HG03520 (cell line): ENCODE results near the gene TMEM260.

Experiments used
- ATAC-seq: cut with Tn5 transposase; IDR thresholded peaks from one replicate; pipeline ENCODE4 v1.9.1; 2021; ENCODE audit warnings: mild to moderate bottlenecking, moderate library complexity; ENCODE audit not compliant: unreplicated experiment

Gene TMEM260

GRCh38 chr14:56579345-56580220 lies at the start of gene TMEM260:
TMEM260 (plus strand) TSS chr14:56579798; CDS start chr14:56579915, 117 bp downstream.
- ATAC-seq, result peak; percentile 87

DNA sequence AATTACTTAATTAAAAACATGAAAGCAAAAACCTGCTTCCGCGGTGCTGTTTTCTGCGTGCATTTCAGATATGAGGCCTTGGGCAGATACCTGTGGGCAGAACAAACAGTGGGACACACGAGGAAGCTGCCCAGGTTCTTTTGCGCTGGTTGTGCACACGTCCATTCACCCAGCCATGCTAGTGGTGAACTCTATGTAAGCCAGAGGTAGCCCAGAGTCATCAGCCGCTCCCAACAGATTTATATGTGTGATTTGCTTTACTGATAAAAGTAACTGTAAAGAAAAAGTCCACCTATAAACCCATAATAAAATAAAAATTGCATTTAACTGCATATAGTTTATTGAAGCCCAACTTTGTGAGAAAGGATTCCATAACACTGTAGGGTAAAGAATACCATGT lies 47.1 kb upstream of the TMEM260 start:
- no peak for ATAC-seq

GRCh38 chr14:56534656-56535055 lies 44.9 kb upstream of the TMEM260 start:
- no peak for ATAC-seq

GRCh38 chr14:56539862-56540261 lies 39.7 kb upstream of the TMEM260 start:
- ATAC-seq, result no peak

DNA sequence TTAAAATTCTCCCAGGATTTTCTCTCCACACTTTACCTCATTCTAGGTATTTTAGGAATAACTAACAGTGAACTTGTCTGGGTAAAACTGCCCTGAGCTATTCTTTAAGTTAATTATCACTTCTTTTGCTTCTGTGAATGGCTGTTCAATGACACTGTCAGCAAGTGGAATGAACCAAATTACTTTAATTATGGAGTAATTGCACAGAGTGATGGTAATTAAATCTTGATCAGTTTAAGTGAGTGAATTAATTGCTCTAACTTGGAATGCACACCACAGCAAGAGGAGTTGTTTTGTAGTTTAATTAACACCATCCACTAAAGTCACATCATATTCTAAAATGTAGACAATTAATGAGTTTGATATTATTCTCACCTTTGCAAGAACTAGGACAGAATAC lies 36.2 kb upstream of the TMEM260 start:
- ATAC-seq, result no peak

DNA sequence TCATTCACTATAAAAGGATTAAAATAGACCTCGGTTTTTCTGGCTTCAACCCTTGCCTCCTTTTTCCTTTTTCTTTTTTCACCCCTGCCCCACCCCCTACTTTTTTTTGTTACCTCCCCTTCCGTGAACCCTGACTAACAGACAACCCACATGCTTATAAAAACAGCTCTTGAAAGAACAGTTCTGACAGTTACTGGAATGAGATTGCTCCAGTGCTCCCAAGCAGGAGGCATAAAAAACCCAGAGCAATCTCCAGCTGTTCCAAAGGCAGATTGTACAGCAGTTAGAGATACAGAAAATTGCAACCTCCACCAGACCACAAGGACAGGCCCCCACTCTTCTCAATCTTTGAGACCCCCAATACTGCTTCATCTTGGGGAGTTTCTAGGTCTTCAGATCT lies 29.9 kb upstream of the TMEM260 start:
- no peak for ATAC-seq

- ATAC-seq, result no peak
Measured at GRCh38 chr14:56552615-56553014, 27.0 kb upstream of the TMEM260 start.

DNA sequence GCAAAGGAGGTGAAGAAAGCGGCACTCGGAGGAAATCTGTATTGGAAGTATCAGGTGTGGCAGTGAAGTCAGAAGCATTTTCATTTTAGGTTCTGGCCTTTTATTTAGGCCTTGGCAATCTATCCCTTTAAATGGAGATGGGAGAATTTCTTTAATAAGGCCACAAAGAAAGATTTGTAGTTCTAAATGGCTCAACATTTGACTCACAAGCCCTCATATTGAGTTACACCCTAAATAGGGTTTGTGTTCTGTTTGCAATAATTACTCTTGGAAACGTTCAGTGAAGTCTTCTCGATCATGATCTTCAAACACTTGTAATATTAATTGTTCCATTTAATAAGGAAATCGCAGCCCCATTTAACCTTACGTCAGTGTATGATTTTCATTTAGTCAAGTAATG lies 25.3 kb upstream of the TMEM260 start:
- no peak for ATAC-seq

DNA sequence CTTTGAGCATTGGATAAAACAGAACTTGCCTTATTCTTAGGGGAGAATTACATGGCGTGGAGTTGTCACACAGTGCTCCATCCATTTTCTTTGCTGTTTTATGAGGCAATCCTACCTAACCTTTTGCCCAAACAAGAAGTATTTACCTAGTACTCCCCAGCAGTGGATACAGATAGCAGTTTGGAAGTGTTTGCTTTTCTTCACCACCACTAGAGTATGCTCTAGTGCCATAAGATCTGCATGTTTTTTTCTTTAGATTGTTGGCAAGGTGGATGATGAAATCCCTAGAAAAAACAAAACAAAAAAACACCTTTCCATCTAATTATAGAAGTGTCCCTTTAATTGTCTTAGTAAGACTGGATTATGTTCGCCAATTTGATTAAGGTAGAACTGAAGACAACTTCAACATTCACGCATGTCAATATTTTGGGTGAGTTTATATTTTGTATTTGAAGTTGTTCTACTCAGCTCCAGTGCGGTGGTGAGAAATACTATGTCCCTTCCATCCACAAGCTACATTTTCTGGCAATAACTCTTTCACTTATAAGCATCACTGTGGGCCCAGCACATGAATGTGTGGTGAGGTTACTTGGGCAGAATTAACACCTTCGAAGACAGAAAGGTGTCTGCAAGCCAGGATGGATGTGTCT lies 23.6 kb upstream of the TMEM260 start:
- no peak for ATAC-seq

GRCh38 chr14:56559182-56559581 lies 20.4 kb upstream of the TMEM260 start:
- no peak for ATAC-seq

- ATAC-seq, result no peak
Measured at GRCh38 chr14:56561606-56562005, 18.0 kb upstream of the TMEM260 start.

- ATAC-seq, result no peak
Measured at GRCh38 chr14:56562883-56563282, 16.7 kb upstream of the TMEM260 start.

GRCh38 chr14:56569174-56569573 lies 10.4 kb upstream of the TMEM260 start:
- no peak for ATAC-seq

DNA sequence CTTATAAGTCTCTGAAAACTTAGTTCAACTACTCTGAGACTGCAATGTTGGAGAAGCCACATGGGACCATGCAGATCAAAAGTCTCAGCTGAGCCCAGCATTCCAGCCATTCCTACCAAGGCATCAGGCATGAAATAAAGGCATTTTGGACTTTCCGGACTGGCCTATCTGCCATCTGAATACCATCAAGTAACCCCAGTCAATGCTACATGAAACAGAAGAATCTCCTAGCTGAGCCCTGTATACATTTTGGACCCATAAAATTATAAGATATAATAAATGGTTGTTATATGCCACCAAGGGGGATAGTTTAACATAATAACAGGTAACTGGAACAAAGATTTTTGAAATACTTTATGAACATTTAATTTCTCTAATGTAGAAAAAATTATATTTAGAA lies 9.3 kb upstream of the TMEM260 start:
- no peak for ATAC-seq

DNA sequence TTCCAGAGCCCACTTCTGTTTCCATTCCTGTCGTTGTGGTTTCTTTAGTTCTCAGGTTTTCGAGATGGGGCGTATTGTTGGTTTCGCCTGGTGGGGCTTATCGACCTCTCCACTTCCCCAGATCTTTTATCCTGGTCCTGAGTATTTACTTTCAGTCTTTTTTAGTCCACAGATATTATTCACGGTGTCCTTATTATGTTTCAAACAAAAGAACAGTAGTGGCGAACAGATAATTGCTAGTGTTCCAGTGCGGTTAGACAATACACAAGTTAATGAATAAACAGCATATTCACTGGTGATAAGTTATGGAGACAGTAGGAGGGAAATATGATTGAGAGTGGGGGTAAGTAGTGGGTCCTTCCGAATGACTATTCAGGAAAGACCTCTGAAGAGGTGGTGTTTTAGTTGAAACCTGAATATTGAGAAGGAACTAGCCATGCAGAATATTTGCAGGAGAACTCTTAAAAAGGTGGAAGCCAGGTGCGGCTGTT lies 668 bp downstream of the TMEM260 start:
- ATAC-seq, result no peak

- no peak for ATAC-seq
Measured at GRCh38 chr14:56581041-56581727, 1.6 kb downstream of the TMEM260 start.

GRCh38 chr14:56585461-56586084 lies 6.0 kb downstream of the TMEM260 start:
- no peak for ATAC-seq

GRCh38 chr14:56587701-56588100 lies 8.1 kb downstream of the TMEM260 start:
- ATAC-seq, result no peak

DNA sequence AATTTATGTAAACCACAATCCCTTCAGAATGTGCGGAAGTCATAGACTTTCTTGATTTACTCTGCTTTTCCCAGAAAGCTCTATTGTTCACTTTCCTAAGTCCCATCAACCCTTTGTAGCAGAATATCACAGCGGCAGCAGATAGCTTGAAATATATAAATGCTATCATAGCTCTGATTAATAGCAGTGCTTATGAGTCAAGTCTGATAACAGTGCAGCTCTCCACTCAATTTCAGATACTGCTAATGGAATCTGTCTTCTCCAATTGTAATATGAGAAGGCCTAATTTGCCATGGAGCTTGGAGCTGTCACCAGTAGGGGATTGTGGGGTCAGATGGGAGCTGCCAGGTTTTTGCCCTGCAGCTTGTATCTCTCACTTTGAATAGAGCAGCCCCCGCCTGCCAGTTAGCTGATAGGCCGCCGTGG lies 10.9 kb downstream of the TMEM260 start:
- no peak for ATAC-seq

DNA sequence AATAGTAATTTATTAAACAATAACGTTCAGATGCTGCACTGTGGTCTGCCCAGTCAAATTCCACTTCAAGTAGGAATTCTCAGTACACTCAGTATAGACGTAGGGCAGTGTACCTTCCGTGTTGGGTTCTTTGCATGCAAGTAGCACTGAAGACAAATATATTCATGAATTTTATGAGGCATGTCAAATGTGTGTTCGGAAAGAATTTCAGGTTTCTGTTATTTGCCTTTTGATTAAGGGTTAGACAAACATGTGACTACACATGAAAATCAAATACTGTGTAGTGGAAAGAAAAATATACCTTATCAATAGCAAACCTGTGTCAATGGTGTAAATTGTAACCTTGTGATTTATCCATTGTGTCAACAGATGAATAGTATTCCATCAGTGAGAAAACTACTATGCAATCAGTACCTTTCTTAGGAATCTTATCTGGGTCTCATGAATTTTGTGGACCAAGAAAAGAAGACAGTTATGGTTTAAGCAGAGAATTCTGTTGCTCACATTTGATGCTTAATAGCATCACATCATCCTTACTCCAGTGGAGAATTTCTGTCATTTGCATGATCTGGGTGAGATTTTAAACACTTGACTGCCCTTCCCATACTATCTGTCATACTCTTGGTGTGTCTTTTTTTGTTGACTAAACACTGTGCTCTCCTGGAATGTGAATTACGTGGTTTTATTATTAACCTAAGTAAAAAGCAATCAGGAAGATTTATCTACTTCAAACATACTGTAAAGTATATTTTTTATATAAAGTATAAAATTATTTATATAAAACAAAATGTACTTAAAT lies 13.3 kb downstream of the TMEM260 start:
- no peak for ATAC-seq
